Activated CD4-positive, alpha-beta T cell treated with anti-CD3 and anti-CD28 coated beads, Interleukin-2, amount 50 U/mL, for 48 hours (primary cell): ENCODE results near the gene A1CF.
"Not testable (repeated sequence)": the region's sequence is repeated elsewhere in the genome, so short reads cannot be mapped to it uniquely, and the experiment has no call there.

Experiments used
- DNase-seq, 2 experiments: peaks; one replicate each; pipeline ENCODE4 v3.0.0-alpha.2; 2020

Gene A1CF

DNA sequence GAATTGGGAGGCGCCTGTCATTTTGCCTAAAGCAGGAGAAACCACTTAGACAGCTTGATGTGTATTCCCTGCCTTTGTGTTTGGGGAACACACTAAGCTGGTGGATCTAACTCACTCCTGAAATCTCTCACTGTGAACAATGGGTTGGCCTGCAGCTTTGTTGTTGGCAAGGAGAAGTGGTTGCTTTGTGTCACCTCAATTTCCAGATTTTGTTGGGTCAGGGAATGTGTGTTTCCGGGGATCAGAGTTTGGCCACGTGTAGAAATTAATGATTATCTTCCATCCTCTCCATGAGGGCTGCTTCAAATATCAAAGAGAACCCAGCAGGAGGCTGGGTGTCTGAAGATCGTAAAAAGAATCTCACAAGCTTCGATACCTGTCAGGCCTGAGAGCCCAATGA, 27.8 kb downstream of the A1CF start:
- DNase-seq = no peak

DNA sequence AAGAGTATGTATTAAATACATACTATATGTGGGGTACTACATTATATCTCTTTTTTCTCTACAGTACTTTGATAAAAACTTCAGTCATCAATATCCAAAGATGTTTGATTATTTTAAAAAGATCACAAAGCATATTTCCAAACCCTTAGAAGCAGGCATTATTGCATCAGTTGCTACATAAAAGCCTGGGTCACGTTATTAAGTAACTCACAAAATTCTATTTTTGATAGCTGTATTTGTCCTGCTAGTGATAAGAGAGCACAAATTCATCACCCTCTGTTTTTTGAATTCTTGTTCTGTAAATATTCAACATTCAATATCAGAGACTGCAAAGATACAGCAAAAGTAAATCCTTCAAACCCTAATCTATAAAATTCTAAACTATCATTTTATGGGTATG, 30.0 kb downstream of the A1CF start:
- no peak for DNase-seq

DNA sequence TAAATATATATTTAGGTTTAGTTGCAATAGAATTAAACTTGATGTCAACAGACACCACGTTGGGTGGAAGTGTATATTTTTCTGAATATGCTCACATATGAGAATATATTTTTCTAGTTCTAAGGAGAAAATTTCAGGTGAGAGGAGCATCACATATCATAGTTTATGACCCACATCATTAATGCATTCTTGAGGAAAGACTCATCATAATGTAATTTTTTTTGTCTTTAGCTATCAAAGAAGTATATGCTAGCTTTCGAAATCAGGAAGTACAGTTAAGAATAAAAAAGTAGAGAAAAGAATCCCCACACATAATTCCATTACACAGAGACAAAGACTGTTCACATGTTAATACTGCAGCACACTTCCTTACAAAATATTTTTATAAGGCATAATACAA, 30.4 kb downstream of the A1CF start:
- DNase-seq = no peak

DNA sequence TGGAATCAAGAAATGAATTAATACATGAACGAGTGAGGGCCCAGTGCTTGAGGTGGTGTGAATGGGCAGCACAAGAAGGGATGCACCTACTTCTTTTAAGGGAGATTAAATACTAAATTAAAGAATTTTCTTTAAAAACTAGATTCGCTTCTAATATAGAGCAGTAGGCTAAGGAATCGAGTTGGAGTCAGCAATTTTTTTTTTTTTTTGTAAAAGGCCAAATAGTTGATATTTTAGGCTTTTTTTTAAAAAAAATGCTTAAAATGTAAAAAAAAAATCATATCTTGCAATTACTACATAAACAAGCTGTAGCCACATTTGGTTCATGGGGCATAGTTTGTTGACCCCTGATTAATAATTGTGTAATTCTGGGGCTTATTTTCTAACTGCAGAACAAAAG, 31.9 kb downstream of the A1CF start:
- no peak for DNase-seq

GRCh38 chr10:50851884-50852671, 33.3 kb downstream of the A1CF start:
- no peak for DNase-seq

GRCh38 chr10:50850578-50851230, 34.7 kb downstream of the A1CF start:
- DNase-seq = no peak

DNA sequence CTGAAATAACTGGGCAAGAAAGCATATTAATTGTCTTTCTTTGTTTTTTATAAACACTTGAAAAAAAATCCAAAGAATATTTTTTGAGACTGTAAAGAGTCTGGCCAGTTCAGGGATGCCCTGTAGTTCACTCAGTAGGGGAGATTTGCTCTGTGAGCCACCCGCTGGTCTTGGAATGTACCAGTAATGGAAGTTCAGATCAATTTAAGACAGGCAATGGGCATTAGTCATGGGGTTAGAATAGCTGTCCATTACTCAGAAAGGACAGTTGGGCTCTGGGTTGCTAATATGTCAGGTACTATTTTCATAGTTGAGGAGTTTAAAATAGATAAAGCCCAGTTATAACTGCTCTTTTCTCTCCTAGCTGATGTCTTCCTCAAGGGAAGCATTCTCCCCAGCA, 38.7 kb downstream of the A1CF start:
- DNase-seq = no peak

GRCh38 chr10:50837095-50837494, 48.3 kb downstream of the A1CF start:
- DNase-seq = no peak

- no peak for DNase-seq
These were observed 53.2 kb downstream of the A1CF start for GRCh38 chr10:50832171-50832751.

GRCh38 chr10:50830066-50830465, 55.4 kb downstream of the A1CF start:
- DNase-seq = no peak

DNA sequence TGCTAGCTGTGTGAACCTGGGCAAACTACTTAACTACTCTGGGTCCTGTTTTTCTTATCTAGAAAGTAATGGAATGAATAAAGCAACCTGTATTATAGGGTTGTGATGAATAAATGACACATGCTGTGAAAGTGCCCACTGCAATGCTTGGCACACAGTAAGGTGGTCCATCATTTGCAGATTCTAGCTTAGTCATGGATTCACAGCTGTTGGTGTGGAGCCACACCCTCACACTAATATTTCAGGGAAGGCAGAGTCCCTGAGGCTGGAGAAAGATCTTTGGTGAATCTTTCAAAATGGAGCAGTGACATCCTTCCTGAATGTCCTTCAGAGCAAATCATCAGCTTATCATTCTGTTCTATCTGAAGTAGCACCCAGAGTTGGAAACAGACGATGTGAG, 60.6 kb downstream of the A1CF start:
- no peak for DNase-seq

DNA sequence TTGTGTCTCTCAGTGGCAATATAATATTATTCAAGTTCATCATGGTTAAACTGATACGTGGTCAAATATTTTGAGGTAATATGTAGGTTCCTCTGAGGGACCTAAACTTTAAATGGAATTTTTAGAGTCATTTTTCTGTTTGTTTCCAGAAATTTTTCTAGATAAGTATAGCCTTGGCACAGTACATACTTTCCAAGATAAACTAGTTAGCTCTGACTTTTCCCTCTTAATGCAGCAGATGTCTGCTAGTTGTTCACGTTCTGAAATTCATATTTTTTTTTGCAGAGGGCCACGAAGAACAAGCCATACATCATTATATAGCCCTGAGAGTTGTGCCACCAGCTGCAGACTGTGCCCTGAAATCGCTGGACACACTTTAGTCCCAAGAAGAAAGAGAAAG, 61.6 kb downstream of the A1CF start:
- DNase-seq = no peak

GRCh38 chr10:50809596-50809995, 75.8 kb downstream of the A1CF start:
- no peak for DNase-seq

DNA sequence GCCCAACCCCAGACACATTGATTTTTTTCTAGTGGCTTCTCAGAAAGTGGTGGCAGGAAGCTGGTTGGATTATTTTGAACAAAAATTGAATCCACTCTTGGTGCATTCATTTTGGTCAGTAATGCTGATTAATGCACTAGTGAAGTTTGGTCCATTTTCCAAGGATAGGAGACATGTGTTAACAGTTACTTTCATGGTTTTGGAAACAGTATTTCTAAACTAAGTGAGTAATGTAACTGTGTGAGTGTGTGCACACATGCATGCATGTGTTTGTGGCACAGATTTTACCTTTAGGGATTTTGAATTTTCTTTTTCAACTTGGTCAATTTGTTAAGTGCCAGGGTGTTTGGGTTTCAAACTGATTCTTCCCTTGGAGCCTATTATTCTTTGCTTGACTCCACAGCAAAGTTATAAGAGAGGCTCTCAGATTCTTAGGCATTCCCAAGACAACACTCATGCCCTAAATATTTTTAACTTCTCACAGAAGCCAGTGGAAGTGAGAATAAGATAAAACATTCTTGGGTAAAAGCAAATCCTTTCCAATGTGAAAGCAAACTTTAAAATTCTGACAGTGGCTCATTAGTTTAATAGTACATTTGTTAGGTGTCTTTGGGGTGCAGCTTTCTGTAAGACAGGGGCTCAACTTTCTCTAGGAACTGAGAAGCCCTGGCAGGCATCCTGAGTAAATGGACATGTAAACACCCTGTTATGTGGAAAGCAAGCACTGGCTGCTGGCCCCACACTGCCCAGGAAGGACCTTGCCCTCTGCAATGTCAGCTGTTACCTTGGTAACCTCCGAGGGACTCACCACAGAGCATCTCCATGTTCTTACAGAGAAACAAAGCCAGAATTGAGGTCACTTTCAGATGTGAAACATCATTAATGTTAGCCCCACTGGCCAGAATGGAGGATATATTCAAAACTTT, 77.3 kb downstream of the A1CF start:
- DNase-seq = no peak

GRCh38 chr10:50805981-50806622, 79.3 kb downstream of the A1CF start:
- DNase-seq = no peak

DNA sequence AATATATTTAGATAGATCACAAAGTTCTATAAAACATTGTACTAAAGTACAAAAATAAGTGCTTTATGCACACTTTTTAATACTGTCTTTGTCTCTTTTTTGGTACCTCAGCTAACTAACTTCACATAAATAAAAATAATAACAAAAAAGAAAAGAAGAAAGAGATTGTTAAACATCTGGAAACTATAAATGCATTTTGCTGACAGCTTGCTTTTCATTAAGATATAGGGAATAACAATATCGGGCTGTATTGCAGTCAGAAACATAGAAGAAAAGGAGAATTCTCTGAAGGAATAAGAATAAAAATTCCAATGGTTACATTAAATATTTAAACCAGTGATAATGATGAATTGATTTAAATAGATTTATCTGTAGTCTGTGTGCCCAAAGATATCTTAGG, 85.8 kb downstream of the A1CF start:
- DNase-seq = no peak

- no peak for DNase-seq
These were observed 87.1 kb downstream of the A1CF start for GRCh38 chr10:50798297-50798696.

- DNase-seq = no peak
These were observed 88.7 kb downstream of the A1CF start for GRCh38 chr10:50796693-50797092.

DNA sequence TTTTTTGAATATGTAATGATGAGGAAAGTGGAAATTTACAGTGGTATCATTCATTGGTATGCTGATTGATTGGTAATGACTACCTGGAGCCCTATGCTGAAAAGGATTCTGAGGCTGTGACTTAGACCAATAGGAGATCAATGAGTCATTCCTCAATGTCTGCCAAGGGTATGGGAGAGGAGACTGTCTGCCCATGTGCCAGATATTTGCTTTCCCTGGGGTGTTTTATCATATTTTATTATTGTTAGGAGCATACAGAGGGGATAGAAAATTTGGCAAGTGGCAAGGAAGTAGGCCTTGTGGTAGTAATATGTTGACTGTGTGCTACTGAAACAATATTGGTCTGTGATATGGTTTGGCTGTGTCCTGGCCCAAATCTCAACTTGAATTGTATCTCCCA, 90.9 kb downstream of the A1CF start:
- DNase-seq = no peak

DNA sequence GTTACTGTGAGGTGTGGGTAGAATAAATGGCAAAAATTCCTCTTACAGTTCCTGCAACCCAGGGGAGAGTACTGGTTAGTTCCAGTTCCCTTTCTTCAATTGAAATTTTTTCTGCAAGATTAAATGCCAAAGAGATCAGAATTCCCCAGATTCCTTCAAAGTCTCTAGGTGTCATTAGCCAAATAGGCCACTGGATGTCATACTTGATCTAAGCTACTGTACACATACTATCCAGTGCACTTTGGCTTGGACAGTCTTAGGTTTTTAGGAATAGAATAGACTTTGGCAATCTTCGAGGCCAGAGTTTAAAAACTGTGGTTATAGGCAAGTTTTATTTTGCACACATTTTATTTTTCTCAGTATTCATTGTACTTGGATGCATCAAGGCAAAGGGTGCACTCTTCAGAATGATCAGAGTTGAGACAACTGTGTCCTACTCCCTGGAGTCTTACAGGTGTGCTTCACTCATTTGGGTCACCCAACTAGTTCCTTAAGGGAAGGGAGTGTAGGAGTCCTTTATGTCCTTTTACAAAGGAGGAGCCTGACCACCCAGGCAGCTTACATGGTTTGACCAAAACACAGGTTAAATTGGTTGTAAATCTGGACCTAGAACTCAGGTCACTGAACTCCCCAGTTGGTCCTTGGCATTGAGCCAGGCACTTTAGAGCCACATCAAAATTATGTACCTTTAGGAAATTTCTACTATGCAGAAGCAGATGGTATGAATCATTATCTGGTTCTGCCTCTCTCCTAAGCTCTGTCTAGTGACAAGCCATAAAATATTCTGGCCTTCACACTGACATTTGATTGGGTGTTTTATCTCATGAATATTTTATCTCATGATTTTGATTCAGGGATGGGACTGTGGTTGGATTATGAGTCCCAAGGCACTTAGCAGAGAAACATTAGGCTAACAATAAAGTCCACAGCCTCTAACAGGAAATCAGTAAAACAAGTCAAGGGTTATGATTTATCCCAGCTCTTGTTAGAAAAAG, 96.2 kb downstream of the A1CF start:
- no peak for DNase-seq

DNA sequence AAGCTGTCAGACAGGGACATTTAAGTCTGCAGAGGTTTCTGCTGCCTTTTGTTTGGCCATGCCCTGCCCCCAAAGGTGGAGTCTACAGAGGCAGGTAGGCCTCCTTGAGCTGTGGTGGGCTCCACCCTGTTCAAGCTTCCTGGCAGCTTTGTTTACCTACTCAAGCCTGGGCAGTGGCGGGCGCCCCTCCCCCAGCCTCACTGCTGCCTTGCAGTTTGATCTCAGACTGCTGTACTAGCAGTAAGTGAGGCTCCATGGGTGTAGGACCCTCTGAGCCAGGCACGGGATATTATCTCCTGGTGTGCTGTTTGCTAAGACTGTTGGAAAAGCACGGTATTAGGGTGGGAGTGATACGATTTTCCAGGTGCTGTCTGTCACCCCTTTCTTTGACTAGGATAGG, 97.5 kb downstream of the A1CF start:
- not testable (repeated sequence) for DNase-seq
